Vagina (tissue), 2 donors: ENCODE measurements around the gene KDM5B. TPM values are rescaled to one million over a fixed set of nuclear protein-coding genes. Genes with fewer than 3 reads are reported as not detected.

ENCODE experiments used
- DNase-seq, 2 donors: peaks; one replicate each; pipeline ENCODE4 v3.0.0-alpha.2; 2017; ENCODE audit errors: extremely low spot score in 2 of 2
- H3K27ac ChIP-seq: fragments of 200-600 bp; sonication (generic); one replicate; pipeline ENCODE4 v1.5.1; 2019
- H3K27me3 ChIP-seq: fragments of 200-600 bp; sonication (generic); one replicate; pipeline ENCODE4 v1.5.1; 2019
- H3K36me3 ChIP-seq, 2 donors: fragments of 200-600 bp; sonication (generic); one replicate each; pipeline ENCODE4 v1.5.1; 2017 to 2019
- H3K4me1 ChIP-seq: fragments of 200-600 bp; sonication (generic); one replicate; pipeline ENCODE4 v1.5.1; 2019
- H3K4me3 ChIP-seq, 2 donors: fragments of 200-600 bp; sonication (generic); 1 replicate in 1 of 2; 2 replicates in 1 of 2; pipeline ENCODE4 v1.5.1; 2016 to 2019
- H3K9me3 ChIP-seq: fragments of 200-600 bp; sonication (generic); one replicate; pipeline ENCODE4 v1.5.1; 2019
- POLR2A ChIP-seq, 2 donors: fragments of 450-650 bp; IDR thresholded peaks; one replicate each; pipeline ENCODE4 v1.6.1; 2017; ENCODE audit warnings: antibody characterized with exemption in 2 of 2, mild to moderate bottlenecking in 2 of 2, moderate library complexity in 2 of 2
- POLR2AphosphoS5 ChIP-seq, 2 donors: sonication (generic); formaldehyde crosslinking; IDR thresholded peaks; one replicate each; pipeline ENCODE4 v1.9.0; 2017; ENCODE audit warnings: antibody characterized with exemption in 2 of 2, mild to moderate bottlenecking in 2 of 2, low read depth in 1 of 2; ENCODE audit not compliant: insufficient read depth in 1 of 2
- intact Hi-C: fragments of 100-400 bp; cut with DNase I; formaldehyde crosslinking; loops from one replicate; pipeline ENCODE4 v1.15.1; 2023
- total RNA-seq: library from RNA; depleted of rRNA; stranded (reverse); fragments of >200 nt; gene quantifications from one replicate; pipeline ENCODE4 v1.2.3, GENCODE V29; 2016
- TF ChIP-seq, protein P1 (sequence below), 3 experiments: fragments of 450-650 bp in 2 of 3; fragments of 200-600 bp in 1 of 3; sonication (generic) in 1 of 3; IDR thresholded peaks; one replicate each; pipeline ENCODE4 v1.5.1; 2017 to 2019; ENCODE audit warnings: antibody characterized with exemption in 3 of 3, mild to moderate bottlenecking in 2 of 3, moderate library complexity in 2 of 3

KDM5B gene
- total RNA-seq, 1 donor from 2014 or later = 99.4 TPM

DNA sequence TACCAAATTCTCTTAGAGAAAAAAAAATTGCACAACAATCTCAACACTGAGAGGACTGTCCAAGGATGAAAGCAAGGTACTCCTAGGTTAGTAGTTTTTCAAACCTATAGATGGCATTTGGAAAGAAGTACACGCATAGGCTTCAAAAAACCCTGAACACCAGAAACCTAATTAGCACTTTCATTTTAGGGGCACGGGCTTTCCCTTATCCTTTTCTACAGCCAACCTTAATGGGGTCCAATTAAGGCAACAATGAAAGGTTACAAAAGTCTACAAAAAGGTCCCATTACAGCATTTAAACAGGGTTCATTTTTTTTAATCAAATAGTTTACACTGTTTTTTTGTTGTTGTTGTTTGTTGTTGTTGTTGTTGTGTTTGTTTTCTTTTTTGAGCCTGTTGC is 6.2 kb downstream of the KDM5B start:
- DNase-seq = no peak
- H3K36me3 ChIP-seq = no peaks in the 10 kb centered on the region
- no peak overlapping the region for H3K4me3 ChIP-seq
- intact Hi-C loops = no loop called here
- no peaks in the 10 kb centered on the region for H3K9me3 ChIP-seq
- TF ChIP-seq POLR2A (IDR thresholded peaks at IDR 0.05) = no peak
- TF ChIP-seq, protein P1, sequence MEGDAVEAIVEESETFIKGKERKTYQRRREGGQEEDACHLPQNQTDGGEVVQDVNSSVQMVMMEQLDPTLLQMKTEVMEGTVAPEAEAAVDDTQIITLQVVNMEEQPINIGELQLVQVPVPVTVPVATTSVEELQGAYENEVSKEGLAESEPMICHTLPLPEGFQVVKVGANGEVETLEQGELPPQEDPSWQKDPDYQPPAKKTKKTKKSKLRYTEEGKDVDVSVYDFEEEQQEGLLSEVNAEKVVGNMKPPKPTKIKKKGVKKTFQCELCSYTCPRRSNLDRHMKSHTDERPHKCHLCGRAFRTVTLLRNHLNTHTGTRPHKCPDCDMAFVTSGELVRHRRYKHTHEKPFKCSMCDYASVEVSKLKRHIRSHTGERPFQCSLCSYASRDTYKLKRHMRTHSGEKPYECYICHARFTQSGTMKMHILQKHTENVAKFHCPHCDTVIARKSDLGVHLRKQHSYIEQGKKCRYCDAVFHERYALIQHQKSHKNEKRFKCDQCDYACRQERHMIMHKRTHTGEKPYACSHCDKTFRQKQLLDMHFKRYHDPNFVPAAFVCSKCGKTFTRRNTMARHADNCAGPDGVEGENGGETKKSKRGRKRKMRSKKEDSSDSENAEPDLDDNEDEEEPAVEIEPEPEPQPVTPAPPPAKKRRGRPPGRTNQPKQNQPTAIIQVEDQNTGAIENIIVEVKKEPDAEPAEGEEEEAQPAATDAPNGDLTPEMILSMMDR (IDR thresholded peaks at IDR 0.05) = no peak
- TF ChIP-seq POLR2AphosphoS5 (IDR thresholded peaks at IDR 0.05; ENCODE audit: insufficient read depth in 1 of 2, low read depth in 1 of 2) = no peak
- H3K27ac ChIP-seq = no peak overlapping the region
- no peaks in the 10 kb centered on the region for H3K27me3 ChIP-seq
- H3K4me1 ChIP-seq = peaks cover 59% of the 10 kb centered on the region

DNA sequence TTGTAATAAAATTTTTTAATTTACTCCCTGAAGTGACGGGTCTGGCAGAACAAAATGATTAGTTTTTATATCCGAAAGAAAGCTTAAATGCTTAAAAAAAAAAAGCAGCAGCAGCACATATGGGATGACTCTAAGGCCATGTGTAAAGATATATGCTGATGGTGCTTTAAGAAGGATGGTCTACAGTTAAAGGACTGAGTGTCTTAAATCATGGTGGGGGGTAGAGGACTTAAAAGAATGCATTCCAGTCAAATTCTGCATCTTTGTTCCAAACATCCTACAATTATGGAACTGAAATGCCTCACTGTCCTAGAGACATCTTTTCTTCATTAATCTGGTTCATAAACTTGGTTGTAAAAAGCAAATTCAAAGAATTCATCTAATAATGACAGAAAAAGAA is 7.0 kb downstream of the KDM5B start:
- TF ChIP-seq POLR2AphosphoS5 (IDR thresholded peaks at IDR 0.05; ENCODE audit: insufficient read depth in 1 of 2, low read depth in 1 of 2) = no peak
- TF ChIP-seq POLR2A (IDR thresholded peaks at IDR 0.05) = no peak
- TF ChIP-seq, protein P1 (IDR thresholded peaks at IDR 0.05) = no peak
- no peak overlapping the region for H3K4me3 ChIP-seq
- no peaks in the 10 kb centered on the region for H3K9me3 ChIP-seq
- DNase-seq = no peak
- H3K4me1 ChIP-seq = peaks cover 56% of the 10 kb centered on the region
- no peak overlapping the region for H3K27ac ChIP-seq
- intact Hi-C loops = no loop called here
- H3K27me3 ChIP-seq = no peaks in the 10 kb centered on the region
- no peaks in the 10 kb centered on the region for H3K36me3 ChIP-seq

DNA sequence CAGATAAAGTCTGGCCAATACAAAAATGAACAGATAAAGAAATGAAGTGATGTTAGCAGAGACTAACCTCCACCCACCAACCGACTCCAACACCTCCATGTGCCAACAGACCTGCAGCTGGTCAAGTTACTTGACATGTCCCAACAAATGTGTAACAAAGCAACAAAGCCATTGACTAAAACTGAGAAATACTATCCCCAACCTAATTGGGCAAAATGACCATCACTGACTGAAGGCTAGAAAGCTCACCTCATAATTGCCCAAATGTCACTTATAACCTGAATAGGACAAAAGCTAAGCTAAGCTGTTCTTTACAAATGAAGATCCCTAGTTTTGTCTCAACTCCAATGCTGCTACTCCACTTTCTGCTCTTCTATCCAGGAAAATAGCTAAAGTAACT is 7.5 kb downstream of the KDM5B start:
- intact Hi-C loops = no loop called here
- no peaks in the 10 kb centered on the region for H3K36me3 ChIP-seq
- no peaks in the 10 kb centered on the region for H3K9me3 ChIP-seq
- DNase-seq = no peak
- H3K4me1 ChIP-seq = peaks cover 52% of the 10 kb centered on the region
- H3K27me3 ChIP-seq = no peaks in the 10 kb centered on the region
- H3K27ac ChIP-seq = no peak overlapping the region
- no peak overlapping the region for H3K4me3 ChIP-seq
- TF ChIP-seq POLR2A (IDR thresholded peaks at IDR 0.05) = no peak
- TF ChIP-seq POLR2AphosphoS5 (IDR thresholded peaks at IDR 0.05; ENCODE audit: insufficient read depth in 1 of 2, low read depth in 1 of 2) = no peak
- TF ChIP-seq, protein P1 (IDR thresholded peaks at IDR 0.05) = no peak

DNA sequence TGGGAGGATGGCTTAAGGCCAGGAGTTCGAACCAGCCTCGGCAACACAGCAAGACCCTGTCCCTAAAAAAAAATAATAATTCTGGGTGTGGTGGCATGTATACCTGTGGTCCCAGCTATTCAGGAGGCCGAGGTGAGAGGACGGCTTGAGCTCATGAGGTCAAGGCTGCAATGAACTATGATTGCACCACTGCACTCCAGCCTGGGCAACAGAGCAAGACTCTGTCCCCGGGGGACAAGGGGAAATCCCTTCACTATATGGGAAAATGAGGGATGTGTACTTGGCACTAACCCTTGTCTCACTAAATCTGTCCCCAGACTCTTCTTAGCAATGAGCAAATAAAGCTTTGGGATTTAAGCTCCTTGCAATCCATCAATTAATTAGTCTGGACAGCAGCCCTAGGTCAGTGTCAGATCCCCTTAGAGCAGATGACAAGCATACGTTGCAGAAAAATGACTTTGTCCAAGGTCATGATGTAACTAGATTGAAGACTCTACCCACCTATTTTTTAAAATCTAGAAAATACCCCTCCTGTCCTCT is 9.4 kb downstream of the KDM5B start:
- H3K36me3 ChIP-seq = no peaks in the 10 kb centered on the region
- no peak overlapping the region for H3K27ac ChIP-seq
- intact Hi-C loops = no loop called here
- TF ChIP-seq, protein P1 (IDR thresholded peaks at IDR 0.05) = no peak
- no peak for TF ChIP-seq POLR2AphosphoS5 (IDR thresholded peaks at IDR 0.05; ENCODE audit: insufficient read depth in 1 of 2, low read depth in 1 of 2)
- TF ChIP-seq POLR2A (IDR thresholded peaks at IDR 0.05) = no peak
- no peak overlapping the region for H3K4me3 ChIP-seq
- H3K27me3 ChIP-seq = no peaks in the 10 kb centered on the region
- H3K4me1 ChIP-seq = peaks cover 44% of the 10 kb centered on the region
- no peak for DNase-seq
- no peaks in the 10 kb centered on the region for H3K9me3 ChIP-seq

DNA sequence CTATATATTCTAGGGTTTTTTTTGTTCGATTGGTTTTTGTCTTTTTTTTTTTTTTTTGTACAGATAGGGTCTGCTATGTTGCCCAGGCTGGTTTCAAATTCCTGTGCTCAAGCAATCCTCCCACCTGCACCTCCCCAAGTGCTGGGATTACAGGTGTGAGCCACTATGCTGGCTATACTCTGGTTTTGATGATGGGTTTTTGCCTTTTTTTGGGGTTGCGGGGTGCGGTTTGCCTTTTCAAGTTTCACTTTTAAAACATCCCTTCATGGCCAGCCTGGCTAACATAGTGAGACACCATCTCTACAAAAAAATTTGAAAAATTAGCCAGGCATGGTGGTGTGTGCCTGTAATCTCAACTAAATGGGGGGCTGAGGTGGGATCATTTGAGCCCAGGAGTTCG is 10.0 kb downstream of the KDM5B start:
- Histone ChIP-seq H3K9me3 (no peaks in the 10 kb centered on the region), H3K4me1 (peaks cover 40% of the 10 kb centered on the region), H3K27ac (no peak overlapping the region), H3K36me3 (no peaks in the 10 kb centered on the region), H3K4me3 (no peak overlapping the region), H3K27me3 (no peaks in the 10 kb centered on the region)
- intact Hi-C loops = no loop called here
- DNase-seq = no peak
- TF ChIP-seq POLR2AphosphoS5 (IDR thresholded peaks at IDR 0.05; ENCODE audit: insufficient read depth in 1 of 2, low read depth in 1 of 2) (no peak), POLR2A (IDR thresholded peaks at IDR 0.05) (no peak)
- TF ChIP-seq, protein P1 (IDR thresholded peaks at IDR 0.05) = no peak
